SK-N-SH (cell line): Measurements from ENCODE around the gene ANKRD10. TPM values are rescaled to one million over a fixed set of nuclear protein-coding genes. Genes with fewer than 3 reads are reported as not detected.

ENCODE experiments used
- CTCF ChIA-PET: fragments of 300-600, 350-600 bp; formaldehyde crosslinking; extraction: SDS; loops from one replicate; lab custom pipeline; 2021; lab: Yijun Ruan, JAX
- POLR2A ChIA-PET: fragments of 350-600 bp; sonication (Branson Sonifier 250); formaldehyde crosslinking; extraction: SDS; loops from one replicate; lab custom pipeline; 2020; ENCODE audit warnings: antibody characterized with exemption, inconsistent platforms; lab: Yijun Ruan, JAX
- DNase-seq: peaks from one replicate; pipeline ENCODE4 v3.0.0; 2012
- H2AFZ ChIP-seq: fragments of 200-600 bp; sonication (generic); 2 replicates; pipeline ENCODE4 v1.8.1; 2016; ENCODE audit warnings: antibody characterized with exemption, mild to moderate bottlenecking, low read depth
- H3F3A ChIP-seq: fragments of 200-600 bp; sonication (generic); replicated peaks from 2 replicates; pipeline ENCODE3; 2016; ENCODE audit warnings: antibody characterized with exemption, mild to moderate bottlenecking; ENCODE audit not compliant: insufficient read depth
- H3K27ac ChIP-seq, 2 experiments: fragments of 200-500 bp in 1 of 2; fragments of 200-600 bp in 1 of 2; sonication (Bioruptor generic) in 1 of 2; sonication (generic), shearing (Covaris generic) in 1 of 2; 2 replicates each; pipeline versions ENCODE4 v1.5.1 to v1.6.1; 2014 to 2016; ENCODE audit warnings: low read depth in 2 of 2, inconsistent platforms in 1 of 2, low read length in 1 of 2, mild to moderate bottlenecking in 1 of 2, mixed read lengths in 1 of 2
- H3K27me3 ChIP-seq: fragments of 200-600 bp; sonication (generic), shearing (Covaris generic); 2 replicates; pipeline ENCODE4 v1.6.1; 2016; ENCODE audit warnings: mixed run types; ENCODE audit not compliant: insufficient read depth
- H3K36me3 ChIP-seq, 2 experiments: fragments of 200-500 bp in 1 of 2; fragments of 200-600 bp in 1 of 2; sonication (Bioruptor generic) in 1 of 2; sonication (generic) in 1 of 2; replicated peaks in 1 of 2; 2 replicates each; pipeline versions ENCODE3 to v1.5.1; 2014 to 2016; ENCODE audit warnings: low read length in 1 of 2, mild to moderate bottlenecking in 1 of 2; ENCODE audit not compliant: insufficient read depth in 2 of 2, control insufficient read depth in 1 of 2
- H3K4me1 ChIP-seq, 2 experiments: fragments of 200-500 bp in 1 of 2; fragments of 200-600 bp in 1 of 2; sonication (Bioruptor generic) in 1 of 2; sonication (generic), shearing (Covaris generic) in 1 of 2; 2 replicates each; pipeline versions ENCODE4 v1.5.1 to v1.6.1; 2014 to 2016; ENCODE audit warnings: low read depth in 1 of 2, low read length in 1 of 2, mixed run types in 1 of 2; ENCODE audit not compliant: insufficient read depth in 2 of 2, control insufficient read depth in 1 of 2
- H3K4me2 ChIP-seq: fragments of 200-600 bp; sonication (generic), shearing (Covaris generic); 2 replicates; pipeline ENCODE4 v1.6.1; 2017; ENCODE audit warnings: mixed run types
- H3K4me3 ChIP-seq, 2 experiments: fragments of 200-500 bp in 1 of 2; fragments of 200-600 bp in 1 of 2; sonication (Bioruptor generic) in 1 of 2; sonication (generic), shearing (Covaris generic) in 1 of 2; 2 replicates each; pipeline versions ENCODE4 v1.5.1 to v1.8.1; 2014 to 2016; ENCODE audit warnings: low read depth in 2 of 2, inconsistent platforms in 1 of 2, low read length in 1 of 2, mild to moderate bottlenecking in 1 of 2, mixed read lengths in 1 of 2, moderate library complexity in 1 of 2
- H3K79me2 ChIP-seq: fragments of 200-600 bp; sonication (generic); 2 replicates; pipeline ENCODE4 v1.8.1; 2017; ENCODE audit warnings: mild to moderate bottlenecking; ENCODE audit not compliant: insufficient read depth
- H3K9ac ChIP-seq: fragments of 200-600 bp; sonication (generic); 2 replicates; pipeline ENCODE4 v1.6.1; 2017; ENCODE audit warnings: mixed run types
- H3K9me2 ChIP-seq: fragments of 200-600 bp; sonication (generic); 2 replicates; pipeline ENCODE4 v1.6.1; 2017; ENCODE audit warnings: mixed run types
- H3K9me3 ChIP-seq: fragments of 200-600 bp; sonication (generic); 2 replicates; pipeline ENCODE4 v1.6.1; 2017; ENCODE audit warnings: mixed run types, mild to moderate bottlenecking, moderate library complexity
- H4K20me1 ChIP-seq: fragments of 200-600 bp; sonication (generic); 2 replicates; pipeline ENCODE4 v1.6.1; 2017; ENCODE audit warnings: mild to moderate bottlenecking, mixed run types; ENCODE audit not compliant: insufficient read depth
- EP300 ChIP-seq, 2 experiments: IDR thresholded peaks; 2 replicates each; pipeline versions ENCODE4 v1.4.0 to v1.6.1; 2012; ENCODE audit warnings: borderline replicate concordance in 1 of 2, low read depth in 1 of 2, low read length in 1 of 2
- RFX5 ChIP-seq: IDR thresholded peaks from 2 replicates; pipeline ENCODE4 v1.6.1; 2012; ENCODE audit warnings: mild to moderate bottlenecking, improper control_type of control experiment, low read length
- TEAD4 ChIP-seq: IDR thresholded peaks from 2 replicates; pipeline ENCODE4 v1.4.0; 2012; ENCODE audit warnings: mild to moderate bottlenecking, borderline replicate concordance; ENCODE audit not compliant: insufficient read depth
- WGBS: methylation state at CpG from one replicate; pipeline ENCODE4 v1.1.6; 2017; ENCODE audit warnings: low lambda C conversion rate; 5-methylcytosine and 5-hydroxymethylcytosine counted together
- polyA plus RNA-seq, 3 experiments: library from polyadenylated mRNA; depleted of rRNA; stranded (reverse); fragments of >200 nt; gene quantifications; 2 replicates each; pipeline ENCODE4 v1.2.3, GENCODE V29; 2012
- TF ChIP-seq, protein P1 (sequence below): fragments of 150-350 bp; IDR thresholded peaks from 2 replicates; pipeline ENCODE4 v1.6.1; 2017; ENCODE audit warnings: antibody characterized with exemption, low read length, low read depth, borderline replicate concordance
- TF ChIP-seq, protein P2 (sequence below): IDR thresholded peaks from 2 replicates; pipeline ENCODE4 v1.4.0; 2012; ENCODE audit warnings: low read depth, borderline replicate concordance
- TF ChIP-seq, protein P3 (sequence below): IDR thresholded peaks from 2 replicates; pipeline ENCODE4 v1.4.0; 2012; ENCODE audit warnings: low read depth, borderline replicate concordance
- TF ChIP-seq, protein P4 (sequence below): fragments of 150-350 bp; IDR thresholded peaks from 2 replicates; pipeline ENCODE4 v1.6.1; 2016; ENCODE audit warnings: mild to moderate bottlenecking, low read depth, low read length
- TF ChIP-seq, protein P5 (sequence below): fragments of 200-600 bp; sonication (generic); IDR thresholded peaks from 2 replicates; pipeline ENCODE4 v1.6.1; 2017; ENCODE audit warnings: antibody characterized with exemption, mild to moderate bottlenecking, moderate library complexity
- TF ChIP-seq, protein P6 (sequence below): IDR thresholded peaks from 2 replicates; pipeline ENCODE4 v1.4.0; 2012; ENCODE audit warnings: low read depth

Gene ANKRD10
- polyA plus RNA-seq, 1 of the 3 experiments (the other 2 are of a cell fraction) = 53.2 TPM

DNA sequence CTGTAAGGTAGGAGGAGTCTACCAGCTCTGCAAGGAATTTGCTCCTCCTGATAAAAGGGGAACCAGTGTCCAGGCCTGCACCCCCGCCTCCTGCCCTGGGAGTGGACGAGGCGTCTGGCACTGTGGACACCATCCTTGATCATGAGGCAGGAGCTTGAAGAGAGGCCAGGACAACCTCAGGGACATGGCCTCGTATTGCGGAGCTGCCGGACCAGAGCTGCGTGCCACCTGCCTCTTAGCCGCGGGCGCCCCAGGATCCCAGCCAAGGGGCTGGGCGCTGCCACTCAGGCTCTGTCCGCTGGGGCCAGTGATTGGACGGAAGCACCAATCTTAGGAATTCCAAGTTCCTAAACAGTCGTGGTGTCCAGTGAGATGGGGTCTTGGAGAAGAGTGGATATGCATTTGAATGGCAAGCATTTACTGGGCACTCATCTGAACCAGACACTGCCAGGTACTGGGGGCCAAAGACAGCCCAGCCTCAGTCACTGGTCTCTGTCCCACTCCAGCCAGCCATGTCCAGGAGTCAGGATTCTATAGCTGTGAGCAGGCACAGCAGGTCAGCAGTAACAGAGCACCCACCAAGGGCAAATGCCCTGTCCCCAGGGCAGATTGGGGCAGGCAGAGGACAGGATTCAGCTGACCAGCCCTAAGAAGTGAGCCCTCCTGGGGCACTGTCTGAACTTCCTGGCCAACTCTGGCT, 39.1 kb upstream of the ANKRD10 start:
- no peaks in the 10 kb centered on the region for H3K9me3 ChIP-seq
- POLR2A ChIA-PET = no interaction called here
- DNase-seq = no peak
- no peaks in the 10 kb centered on the region for H3F3A ChIP-seq
- H4K20me1 ChIP-seq = no peaks in the 10 kb centered on the region
- no peaks in the 10 kb centered on the region for H3K27me3 ChIP-seq
- H3K79me2 ChIP-seq = no peaks in the 10 kb centered on the region
- H3K4me1 ChIP-seq = no peaks in the 10 kb centered on the region
- CTCF ChIA-PET = no interaction called here
- H3K4me2 ChIP-seq = no peak overlapping the region
- TF ChIP-seq, protein P1, sequence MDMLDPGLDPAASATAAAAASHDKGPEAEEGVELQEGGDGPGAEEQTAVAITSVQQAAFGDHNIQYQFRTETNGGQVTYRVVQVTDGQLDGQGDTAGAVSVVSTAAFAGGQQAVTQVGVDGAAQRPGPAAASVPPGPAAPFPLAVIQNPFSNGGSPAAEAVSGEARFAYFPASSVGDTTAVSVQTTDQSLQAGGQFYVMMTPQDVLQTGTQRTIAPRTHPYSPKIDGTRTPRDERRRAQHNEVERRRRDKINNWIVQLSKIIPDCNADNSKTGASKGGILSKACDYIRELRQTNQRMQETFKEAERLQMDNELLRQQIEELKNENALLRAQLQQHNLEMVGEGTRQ = no peak
- TF ChIP-seq, protein P2, sequence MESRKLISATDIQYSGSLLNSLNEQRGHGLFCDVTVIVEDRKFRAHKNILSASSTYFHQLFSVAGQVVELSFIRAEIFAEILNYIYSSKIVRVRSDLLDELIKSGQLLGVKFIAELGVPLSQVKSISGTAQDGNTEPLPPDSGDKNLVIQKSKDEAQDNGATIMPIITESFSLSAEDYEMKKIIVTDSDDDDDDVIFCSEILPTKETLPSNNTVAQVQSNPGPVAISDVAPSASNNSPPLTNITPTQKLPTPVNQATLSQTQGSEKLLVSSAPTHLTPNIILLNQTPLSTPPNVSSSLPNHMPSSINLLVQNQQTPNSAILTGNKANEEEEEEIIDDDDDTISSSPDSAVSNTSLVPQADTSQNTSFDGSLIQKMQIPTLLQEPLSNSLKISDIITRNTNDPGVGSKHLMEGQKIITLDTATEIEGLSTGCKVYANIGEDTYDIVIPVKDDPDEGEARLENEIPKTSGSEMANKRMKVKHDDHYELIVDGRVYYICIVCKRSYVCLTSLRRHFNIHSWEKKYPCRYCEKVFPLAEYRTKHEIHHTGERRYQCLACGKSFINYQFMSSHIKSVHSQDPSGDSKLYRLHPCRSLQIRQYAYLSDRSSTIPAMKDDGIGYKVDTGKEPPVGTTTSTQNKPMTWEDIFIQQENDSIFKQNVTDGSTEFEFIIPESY = no peak
- TF ChIP-seq TEAD4 (no peak), EP300 (IDR thresholded peaks at IDR 0.05; ENCODE audit: borderline replicate concordance in 1 of 2, low read depth in 1 of 2, low read length in 1 of 2) (no peak), RFX5 (no peak)
- TF ChIP-seq, protein P3, sequence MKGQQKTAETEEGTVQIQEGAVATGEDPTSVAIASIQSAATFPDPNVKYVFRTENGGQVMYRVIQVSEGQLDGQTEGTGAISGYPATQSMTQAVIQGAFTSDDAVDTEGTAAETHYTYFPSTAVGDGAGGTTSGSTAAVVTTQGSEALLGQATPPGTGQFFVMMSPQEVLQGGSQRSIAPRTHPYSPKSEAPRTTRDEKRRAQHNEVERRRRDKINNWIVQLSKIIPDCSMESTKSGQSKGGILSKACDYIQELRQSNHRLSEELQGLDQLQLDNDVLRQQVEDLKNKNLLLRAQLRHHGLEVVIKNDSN = no peak
- TF ChIP-seq, protein P4, sequence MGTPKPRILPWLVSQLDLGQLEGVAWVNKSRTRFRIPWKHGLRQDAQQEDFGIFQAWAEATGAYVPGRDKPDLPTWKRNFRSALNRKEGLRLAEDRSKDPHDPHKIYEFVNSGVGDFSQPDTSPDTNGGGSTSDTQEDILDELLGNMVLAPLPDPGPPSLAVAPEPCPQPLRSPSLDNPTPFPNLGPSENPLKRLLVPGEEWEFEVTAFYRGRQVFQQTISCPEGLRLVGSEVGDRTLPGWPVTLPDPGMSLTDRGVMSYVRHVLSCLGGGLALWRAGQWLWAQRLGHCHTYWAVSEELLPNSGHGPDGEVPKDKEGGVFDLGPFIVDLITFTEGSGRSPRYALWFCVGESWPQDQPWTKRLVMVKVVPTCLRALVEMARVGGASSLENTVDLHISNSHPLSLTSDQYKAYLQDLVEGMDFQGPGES = no peak
- TF ChIP-seq, protein P5, sequence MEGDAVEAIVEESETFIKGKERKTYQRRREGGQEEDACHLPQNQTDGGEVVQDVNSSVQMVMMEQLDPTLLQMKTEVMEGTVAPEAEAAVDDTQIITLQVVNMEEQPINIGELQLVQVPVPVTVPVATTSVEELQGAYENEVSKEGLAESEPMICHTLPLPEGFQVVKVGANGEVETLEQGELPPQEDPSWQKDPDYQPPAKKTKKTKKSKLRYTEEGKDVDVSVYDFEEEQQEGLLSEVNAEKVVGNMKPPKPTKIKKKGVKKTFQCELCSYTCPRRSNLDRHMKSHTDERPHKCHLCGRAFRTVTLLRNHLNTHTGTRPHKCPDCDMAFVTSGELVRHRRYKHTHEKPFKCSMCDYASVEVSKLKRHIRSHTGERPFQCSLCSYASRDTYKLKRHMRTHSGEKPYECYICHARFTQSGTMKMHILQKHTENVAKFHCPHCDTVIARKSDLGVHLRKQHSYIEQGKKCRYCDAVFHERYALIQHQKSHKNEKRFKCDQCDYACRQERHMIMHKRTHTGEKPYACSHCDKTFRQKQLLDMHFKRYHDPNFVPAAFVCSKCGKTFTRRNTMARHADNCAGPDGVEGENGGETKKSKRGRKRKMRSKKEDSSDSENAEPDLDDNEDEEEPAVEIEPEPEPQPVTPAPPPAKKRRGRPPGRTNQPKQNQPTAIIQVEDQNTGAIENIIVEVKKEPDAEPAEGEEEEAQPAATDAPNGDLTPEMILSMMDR = no peak
- TF ChIP-seq, protein P6, sequence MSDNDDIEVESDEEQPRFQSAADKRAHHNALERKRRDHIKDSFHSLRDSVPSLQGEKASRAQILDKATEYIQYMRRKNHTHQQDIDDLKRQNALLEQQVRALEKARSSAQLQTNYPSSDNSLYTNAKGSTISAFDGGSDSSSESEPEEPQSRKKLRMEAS = no peak
- no peak overlapping the region for H3K9ac ChIP-seq
- H3K9me2 ChIP-seq = no peaks in the 10 kb centered on the region
- no peak overlapping the region for H2AFZ ChIP-seq
- H3K27ac ChIP-seq = no peak overlapping the region
- 17% methylated on average over 1 of the region's 14 CpGs for WGBS
- H3K36me3 ChIP-seq = no peaks in the 10 kb centered on the region
- H3K4me3 ChIP-seq = no peak overlapping the region
